K562 (cell line): ENCODE data around the gene ELF2.

ENCODE experiments used
- BRCA1 ChIP-seq, 2 experiments: fragments of 450-650 bp in 1 of 2; sonication (generic) in 1 of 2; formaldehyde crosslinking in 1 of 2; IDR thresholded peaks; 2 replicates each; pipeline versions ENCODE4 v1.5.0 to v1.6.1; 2017 to 2020; ENCODE audit warnings: mild to moderate bottlenecking in 1 of 2, missing genetic modification reagents in 1 of 2
- DPF2 ChIP-seq: fragments of 450-650 bp; IDR thresholded peaks from 2 replicates; pipeline ENCODE4 v1.6.1; 2016
- EP300 ChIP-seq: IDR thresholded peaks from 2 replicates; pipeline ENCODE4 v1.6.1; 2012; ENCODE audit warnings: low read length, improper control_type of control experiment
- EZH2 ChIP-seq: IDR thresholded peaks from 2 replicates; pipeline ENCODE4 v1.6.1; 2012; ENCODE audit warnings: low read depth, mild to moderate bottlenecking, inconsistent platforms, low read length, borderline replicate concordance
- HCFC1 ChIP-seq: IDR thresholded peaks from 2 replicates; pipeline ENCODE4 v1.6.1; 2012; ENCODE audit warnings: low read depth, low read length, improper control_type of control experiment
- RUNX1 ChIP-seq: sonication (generic); IDR thresholded peaks from 2 replicates; pipeline ENCODE4 v1.6.1; 2016; ENCODE audit warnings: antibody characterized with exemption, low read depth
- ZNF57 ChIP-seq: fragments of 450-650 bp; formaldehyde crosslinking; IDR thresholded peaks from 2 replicates; pipeline ENCODE4 v1.4.0; 2020; ENCODE audit warnings: mild to moderate bottlenecking, moderate library complexity
- ZNF699 ChIP-seq: fragments of 250-450 bp; sonication (Bioruptor Pico); IDR thresholded peaks from 2 replicates; pipeline ENCODE4 v1.8.0; 2021; ENCODE audit warnings: mild to moderate bottlenecking, moderate library complexity; ENCODE audit not compliant: insufficient replicate concordance
- TF ChIP-seq, protein P1 (sequence below), 3 experiments: IDR thresholded peaks in 2 of 3; conservative IDR thresholded peaks in 1 of 3; 2 replicates each; pipeline ENCODE4 v1.5.1; 2011 to 2012; ENCODE audit warnings: low read length in 3 of 3, mild to moderate bottlenecking in 3 of 3, control low read depth in 2 of 3, improper control_type of control experiment in 1 of 3, inconsistent platforms in 1 of 3, low read depth in 1 of 3, mixed read lengths in 1 of 3, moderate library complexity in 1 of 3; ENCODE audit not compliant: insufficient read depth in 2 of 3
- TF ChIP-seq, protein P2 (sequence below): fragments of 450-650 bp; formaldehyde crosslinking; IDR thresholded peaks from 2 replicates; pipeline ENCODE4 v1.4.0; 2020; ENCODE audit warnings: mild to moderate bottlenecking, mixed read lengths

DNA sequence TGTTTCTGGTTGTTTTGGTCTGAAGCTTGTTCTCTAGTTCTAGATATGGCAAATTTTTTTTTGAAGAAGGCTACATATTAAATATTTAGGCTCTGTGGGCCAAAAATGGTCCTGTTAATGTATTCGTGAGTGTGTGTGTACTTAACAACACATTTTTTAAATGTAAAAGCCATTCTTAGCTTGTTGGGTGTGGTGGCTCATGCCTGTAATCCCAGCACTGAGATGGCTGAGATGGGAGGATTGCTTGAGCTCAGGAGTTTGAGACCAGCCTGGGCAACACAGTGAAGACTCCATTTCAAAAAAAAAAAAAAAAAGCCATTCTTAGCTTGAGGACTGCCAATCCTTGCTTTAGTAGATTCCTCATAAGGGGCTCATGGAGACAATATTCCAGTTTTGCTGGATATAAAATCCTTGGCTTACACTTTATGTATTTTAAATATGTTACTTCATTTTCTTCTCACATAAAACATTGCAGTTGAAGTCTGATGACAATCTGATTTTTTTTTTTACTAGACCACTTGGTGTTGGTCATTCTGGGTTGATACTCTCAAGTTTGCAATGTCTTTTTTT lies 138.1 kb downstream of the ELF2 start:
- TF ChIP-seq ZNF57 (CRISPR knock-in tag) (no peak), ZNF699 (CRISPR knock-in tag) (no peak), HCFC1 (no peak), RUNX1 (no peak), DPF2 (no peak), EZH2 (no peak), BRCA1 (IDR thresholded peaks at IDR 0.05) (no peak), BRCA1 (CRISPR knock-in tag; IDR thresholded peaks at IDR 0.05) (no peak), EP300 (no peak)
- TF ChIP-seq, protein P1, sequence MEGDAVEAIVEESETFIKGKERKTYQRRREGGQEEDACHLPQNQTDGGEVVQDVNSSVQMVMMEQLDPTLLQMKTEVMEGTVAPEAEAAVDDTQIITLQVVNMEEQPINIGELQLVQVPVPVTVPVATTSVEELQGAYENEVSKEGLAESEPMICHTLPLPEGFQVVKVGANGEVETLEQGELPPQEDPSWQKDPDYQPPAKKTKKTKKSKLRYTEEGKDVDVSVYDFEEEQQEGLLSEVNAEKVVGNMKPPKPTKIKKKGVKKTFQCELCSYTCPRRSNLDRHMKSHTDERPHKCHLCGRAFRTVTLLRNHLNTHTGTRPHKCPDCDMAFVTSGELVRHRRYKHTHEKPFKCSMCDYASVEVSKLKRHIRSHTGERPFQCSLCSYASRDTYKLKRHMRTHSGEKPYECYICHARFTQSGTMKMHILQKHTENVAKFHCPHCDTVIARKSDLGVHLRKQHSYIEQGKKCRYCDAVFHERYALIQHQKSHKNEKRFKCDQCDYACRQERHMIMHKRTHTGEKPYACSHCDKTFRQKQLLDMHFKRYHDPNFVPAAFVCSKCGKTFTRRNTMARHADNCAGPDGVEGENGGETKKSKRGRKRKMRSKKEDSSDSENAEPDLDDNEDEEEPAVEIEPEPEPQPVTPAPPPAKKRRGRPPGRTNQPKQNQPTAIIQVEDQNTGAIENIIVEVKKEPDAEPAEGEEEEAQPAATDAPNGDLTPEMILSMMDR (IDR thresholded peaks at IDR 0.05 in 2 of 3, conservative IDR thresholded peaks at IDR 0.05 in 1 of 3; ENCODE audit: insufficient read depth in 2 of 3, low read depth in 1 of 3, low read length in 3 of 3), result no peak
- TF ChIP-seq, protein P2, sequence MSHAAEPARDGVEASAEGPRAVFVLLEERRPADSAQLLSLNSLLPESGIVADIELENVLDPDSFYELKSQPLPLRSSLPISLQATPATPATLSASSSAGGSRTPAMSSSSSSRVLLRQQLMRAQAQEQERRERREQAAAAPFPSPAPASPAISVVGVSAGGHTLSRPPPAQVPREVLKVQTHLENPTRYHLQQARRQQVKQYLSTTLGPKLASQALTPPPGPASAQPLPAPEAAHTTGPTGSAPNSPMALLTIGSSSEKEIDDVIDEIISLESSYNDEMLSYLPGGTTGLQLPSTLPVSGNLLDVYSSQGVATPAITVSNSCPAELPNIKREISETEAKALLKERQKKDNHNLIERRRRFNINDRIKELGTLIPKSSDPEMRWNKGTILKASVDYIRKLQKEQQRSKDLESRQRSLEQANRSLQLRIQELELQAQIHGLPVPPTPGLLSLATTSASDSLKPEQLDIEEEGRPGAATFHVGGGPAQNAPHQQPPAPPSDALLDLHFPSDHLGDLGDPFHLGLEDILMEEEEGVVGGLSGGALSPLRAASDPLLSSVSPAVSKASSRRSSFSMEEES (CRISPR knock-in tag), result no peak
